ENCODE data around the gene ERI2.

Gene ERI2

DNA sequence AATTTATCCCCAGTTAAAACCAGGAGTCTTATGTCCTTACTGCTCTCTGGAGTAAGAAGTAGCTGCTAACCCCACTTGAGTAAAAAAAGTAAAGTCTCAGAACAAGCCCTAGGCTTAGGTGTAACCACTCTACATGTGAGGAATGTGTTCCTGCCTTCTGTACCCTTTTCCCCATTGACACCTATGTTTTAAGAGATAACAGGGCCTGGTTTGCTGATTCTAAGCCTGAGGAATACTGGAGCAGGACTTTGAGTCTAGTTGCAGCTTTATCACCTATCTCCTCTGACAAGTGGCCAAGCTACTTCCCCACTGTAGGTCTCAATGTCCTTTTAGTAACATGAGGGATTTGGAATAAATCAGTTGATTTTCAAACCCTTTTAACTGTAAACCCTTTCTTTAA is 40.3 kb upstream of the ERI2 start:
- peaks cover 9 to 25% (median 21%) of the 10 kb centered on the region in 5 donors for H3K4me1 ChIP-seq (ENCODE audit: control insufficient read depth in 5 of 5, insufficient read depth in 5 of 5, low read length in 5 of 5)
- no peak overlapping the region for H3K4me3 ChIP-seq (ENCODE audit: low read depth in 1 of 5, low read length in 5 of 5)
- no peaks in the 10 kb centered on the region for H3K27me3 ChIP-seq (ENCODE audit: control insufficient read depth in 5 of 5, insufficient read depth in 4 of 5, low read length in 5 of 5)
- H3K27ac ChIP-seq (ENCODE audit: low read depth, low read length), result no peak overlapping the region
- H3K36me3 ChIP-seq (ENCODE audit: control insufficient read depth in 5 of 5, insufficient read depth in 5 of 5, low read length in 5 of 5), result peaks cover 0 to 4% (median 0%) of the 10 kb centered on the region in 5 donors
- H3K9ac ChIP-seq (ENCODE audit: low read length in 5 of 5), result no peak overlapping the region
- no peaks in the 10 kb centered on the region for H3K9me3 ChIP-seq (ENCODE audit: control insufficient read depth in 5 of 5, low read length in 5 of 5)

DNA sequence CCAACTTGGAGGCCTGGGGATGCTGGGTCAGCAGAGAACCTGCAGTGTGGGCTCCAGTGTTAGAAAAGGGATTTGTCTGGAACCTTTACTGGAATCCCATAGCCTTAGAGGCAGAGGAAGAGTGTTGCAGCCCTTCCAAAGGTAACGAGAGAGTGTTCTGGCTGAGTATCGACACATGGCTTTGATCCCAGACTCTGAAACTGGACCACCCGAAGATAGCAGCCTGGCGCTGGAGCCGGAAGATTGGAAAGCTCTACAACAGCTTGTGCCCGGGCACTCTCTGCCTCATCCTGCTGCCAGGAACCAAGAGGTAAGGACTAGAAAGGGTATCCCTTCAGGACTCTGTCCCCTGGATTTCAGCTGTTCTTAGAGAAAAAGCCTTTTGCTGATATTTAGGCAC is 39.8 kb upstream of the ERI2 start:
- Histone ChIP-seq H3K9ac (ENCODE audit: low read length in 5 of 5) (no peak overlapping the region), H3K36me3 (ENCODE audit: control insufficient read depth in 5 of 5, insufficient read depth in 5 of 5, low read length in 5 of 5) (peaks cover 0 to 4% (median 0%) of the 10 kb centered on the region in 5 donors), H3K27me3 (ENCODE audit: control insufficient read depth in 5 of 5, insufficient read depth in 4 of 5, low read length in 5 of 5) (no peaks in the 10 kb centered on the region), H3K4me3 (ENCODE audit: low read depth in 1 of 5, low read length in 5 of 5) (no peak overlapping the region), H3K4me1 (ENCODE audit: control insufficient read depth in 5 of 5, insufficient read depth in 5 of 5, low read length in 5 of 5) (peaks cover 4 to 20% (median 16%) of the 10 kb centered on the region in 5 donors), H3K9me3 (ENCODE audit: control insufficient read depth in 5 of 5, low read length in 5 of 5) (no peaks in the 10 kb centered on the region), H3K27ac (ENCODE audit: low read depth, low read length) (no peak overlapping the region)

DNA sequence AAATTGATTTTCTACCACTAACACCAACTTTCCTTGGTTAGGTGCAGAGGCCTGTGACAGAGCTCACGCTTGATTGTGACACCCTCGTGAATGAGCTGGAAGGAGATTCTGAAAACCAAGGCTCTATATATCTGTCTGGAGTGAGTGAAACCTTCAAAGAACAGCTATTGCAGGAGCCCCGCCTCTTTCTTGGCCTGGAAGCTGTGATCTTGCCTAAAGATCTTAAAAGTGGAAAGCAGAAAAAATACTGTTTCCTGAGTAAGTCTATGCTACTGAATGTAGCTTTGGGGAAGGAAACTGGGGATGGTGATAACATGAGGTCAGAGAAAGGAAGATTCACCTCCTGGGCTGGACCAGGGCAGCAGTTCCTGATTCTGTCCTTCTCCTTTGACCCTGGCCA is 38.3 kb upstream of the ERI2 start:
- Histone ChIP-seq H3K4me1 (ENCODE audit: control insufficient read depth in 5 of 5, insufficient read depth in 5 of 5, low read length in 5 of 5) (peaks cover 0 to 5% (median 3%) of the 10 kb centered on the region in 5 donors), H3K9me3 (ENCODE audit: control insufficient read depth in 5 of 5, low read length in 5 of 5) (no peaks in the 10 kb centered on the region), H3K27me3 (ENCODE audit: control insufficient read depth in 5 of 5, insufficient read depth in 4 of 5, low read length in 5 of 5) (no peaks in the 10 kb centered on the region), H3K36me3 (ENCODE audit: control insufficient read depth in 5 of 5, insufficient read depth in 5 of 5, low read length in 5 of 5) (peaks cover 0 to 6% (median 2%) of the 10 kb centered on the region in 5 donors), H3K9ac (ENCODE audit: low read length in 5 of 5) (no peak overlapping the region), H3K27ac (ENCODE audit: low read depth, low read length) (no peak overlapping the region), H3K4me3 (ENCODE audit: low read depth in 1 of 5, low read length in 5 of 5) (no peak overlapping the region)

DNA sequence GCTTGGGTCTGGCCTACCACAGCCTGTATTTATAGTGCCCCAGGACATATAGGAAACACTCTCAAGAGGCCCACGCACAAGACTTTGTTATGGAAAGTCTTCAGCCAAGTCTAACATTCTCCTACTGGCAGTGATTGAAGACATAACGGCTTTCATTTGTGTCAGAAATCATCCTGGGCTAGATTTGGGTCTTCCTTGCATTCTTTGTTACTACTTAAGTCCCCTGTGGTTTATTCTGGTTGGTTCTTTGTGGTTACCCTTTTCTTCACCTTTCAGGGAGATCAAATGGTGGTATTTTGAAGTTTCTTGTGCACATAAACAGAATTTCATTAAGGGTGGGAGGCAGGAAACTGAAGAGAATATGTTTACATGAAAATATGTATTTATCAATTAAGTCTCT is 37.8 kb upstream of the ERI2 start:
- Histone ChIP-seq H3K9me3 (ENCODE audit: control insufficient read depth in 5 of 5, low read length in 5 of 5) (no peaks in the 10 kb centered on the region), H3K4me3 (ENCODE audit: low read depth in 1 of 5, low read length in 5 of 5) (no peak overlapping the region), H3K36me3 (ENCODE audit: control insufficient read depth in 5 of 5, insufficient read depth in 5 of 5, low read length in 5 of 5) (peaks cover 0 to 6% (median 2%) of the 10 kb centered on the region in 5 donors), H3K27me3 (ENCODE audit: control insufficient read depth in 5 of 5, insufficient read depth in 4 of 5, low read length in 5 of 5) (no peaks in the 10 kb centered on the region), H3K4me1 (ENCODE audit: control insufficient read depth in 5 of 5, insufficient read depth in 5 of 5, low read length in 5 of 5) (peaks cover 0 to 3% (median 0%) of the 10 kb centered on the region in 5 donors), H3K9ac (ENCODE audit: low read length in 5 of 5) (no peak overlapping the region), H3K27ac (ENCODE audit: low read depth, low read length) (no peak overlapping the region)

DNA sequence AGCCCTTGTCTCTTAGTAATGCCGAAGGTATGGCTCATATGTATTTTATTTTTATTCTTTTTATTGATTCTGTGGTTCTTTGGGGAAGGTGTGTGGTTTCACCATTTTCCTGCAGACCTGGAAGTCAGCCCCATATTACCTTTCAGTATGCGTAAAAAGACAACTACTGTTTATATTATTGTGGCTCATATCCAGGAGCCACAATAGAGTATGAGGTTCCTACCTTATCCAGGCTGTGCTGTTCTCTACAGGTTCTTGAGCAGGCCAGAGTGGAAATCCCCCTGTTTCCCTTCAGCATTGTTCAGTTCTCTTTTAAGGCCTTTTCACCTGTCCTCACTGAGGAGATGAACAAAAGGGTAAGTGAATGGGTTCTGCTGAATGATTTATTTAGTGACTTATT is 33.2 kb upstream of the ERI2 start:
- no peak overlapping the region for H3K9ac ChIP-seq (ENCODE audit: low read length in 5 of 5)
- peaks cover 0 to 7% (median 0%) of the 10 kb centered on the region in 5 donors for H3K9me3 ChIP-seq (ENCODE audit: control insufficient read depth in 5 of 5, low read length in 5 of 5)
- peaks cover 0 to 17% (median 2%) of the 10 kb centered on the region in 5 donors for H3K36me3 ChIP-seq (ENCODE audit: control insufficient read depth in 5 of 5, insufficient read depth in 5 of 5, low read length in 5 of 5)
- no peaks in the 10 kb centered on the region for H3K4me1 ChIP-seq (ENCODE audit: control insufficient read depth in 5 of 5, insufficient read depth in 5 of 5, low read length in 5 of 5)
- no peak overlapping the region for H3K27ac ChIP-seq (ENCODE audit: low read depth, low read length)
- no peaks in the 10 kb centered on the region for H3K27me3 ChIP-seq (ENCODE audit: control insufficient read depth in 5 of 5, insufficient read depth in 4 of 5, low read length in 5 of 5)
- no peak overlapping the region for H3K4me3 ChIP-seq (ENCODE audit: low read depth in 1 of 5, low read length in 5 of 5)

DNA sequence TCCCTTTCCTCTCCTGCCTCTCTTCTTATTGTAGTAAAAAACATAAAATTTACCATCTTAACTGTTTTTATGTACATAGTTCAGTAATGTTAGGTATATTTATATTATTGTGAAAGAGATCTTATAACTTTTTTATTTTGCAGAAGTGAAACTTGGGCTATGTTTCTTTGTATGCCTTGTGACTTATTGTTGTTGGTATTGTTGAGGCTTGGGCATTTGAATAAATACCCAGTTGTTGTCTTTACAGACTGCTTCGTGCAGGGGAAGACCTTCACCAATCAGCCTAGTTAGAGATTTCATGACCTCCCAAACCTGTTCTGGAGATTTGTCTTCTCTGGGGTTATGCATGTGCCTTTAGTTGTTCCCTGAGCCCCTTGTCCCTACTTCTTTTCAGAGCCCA is 32.0 kb upstream of the ERI2 start:
- Histone ChIP-seq H3K27ac (ENCODE audit: low read depth, low read length) (no peak overlapping the region), H3K36me3 (ENCODE audit: control insufficient read depth in 5 of 5, insufficient read depth in 5 of 5, low read length in 5 of 5) (peaks cover under 1 to 28% (median 3%) of the 10 kb centered on the region in 5 donors), H3K4me1 (ENCODE audit: control insufficient read depth in 5 of 5, insufficient read depth in 5 of 5, low read length in 5 of 5) (no peaks in the 10 kb centered on the region), H3K9ac (ENCODE audit: low read length in 5 of 5) (no peak overlapping the region), H3K27me3 (ENCODE audit: control insufficient read depth in 5 of 5, insufficient read depth in 4 of 5, low read length in 5 of 5) (no peaks in the 10 kb centered on the region), H3K4me3 (ENCODE audit: low read depth in 1 of 5, low read length in 5 of 5) (no peak overlapping the region), H3K9me3 (ENCODE audit: control insufficient read depth in 5 of 5, low read length in 5 of 5) (peaks cover 0 to 7% (median 0%) of the 10 kb centered on the region in 5 donors)

DNA sequence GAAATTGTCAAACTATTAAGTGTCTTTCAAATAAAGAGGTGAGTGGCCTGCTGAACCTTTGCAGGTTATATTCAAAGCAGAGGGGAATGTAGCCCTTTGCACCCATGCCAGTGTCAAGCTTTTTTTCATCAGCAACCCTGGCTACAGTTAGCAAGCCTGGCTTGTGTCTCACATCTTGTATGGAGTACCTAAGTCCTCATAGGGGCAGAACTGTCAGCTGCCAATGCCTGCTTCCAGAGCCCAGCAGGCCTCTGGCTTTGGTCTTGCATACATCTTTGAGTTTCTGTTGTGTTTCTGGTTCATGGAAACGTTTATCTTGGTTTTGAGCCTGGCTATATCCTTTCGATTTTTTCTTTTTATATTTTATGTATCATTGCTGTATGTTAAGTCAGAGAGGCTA is 26.8 kb upstream of the ERI2 start:
- Histone ChIP-seq H3K9ac (ENCODE audit: low read length in 5 of 5) (no peak overlapping the region), H3K4me1 (ENCODE audit: control insufficient read depth in 5 of 5, insufficient read depth in 5 of 5, low read length in 5 of 5) (no peaks in the 10 kb centered on the region), H3K4me3 (ENCODE audit: low read depth in 1 of 5, low read length in 5 of 5) (no peak overlapping the region), H3K36me3 (ENCODE audit: control insufficient read depth in 5 of 5, insufficient read depth in 5 of 5, low read length in 5 of 5) (peaks cover 4 to 28% (median 5%) of the 10 kb centered on the region in 5 donors), H3K9me3 (ENCODE audit: control insufficient read depth in 5 of 5, low read length in 5 of 5) (peaks cover 0 to 7% (median 0%) of the 10 kb centered on the region in 5 donors), H3K27me3 (ENCODE audit: control insufficient read depth in 5 of 5, insufficient read depth in 4 of 5, low read length in 5 of 5) (no peaks in the 10 kb centered on the region), H3K27ac (ENCODE audit: low read depth, low read length) (no peak overlapping the region)

DNA sequence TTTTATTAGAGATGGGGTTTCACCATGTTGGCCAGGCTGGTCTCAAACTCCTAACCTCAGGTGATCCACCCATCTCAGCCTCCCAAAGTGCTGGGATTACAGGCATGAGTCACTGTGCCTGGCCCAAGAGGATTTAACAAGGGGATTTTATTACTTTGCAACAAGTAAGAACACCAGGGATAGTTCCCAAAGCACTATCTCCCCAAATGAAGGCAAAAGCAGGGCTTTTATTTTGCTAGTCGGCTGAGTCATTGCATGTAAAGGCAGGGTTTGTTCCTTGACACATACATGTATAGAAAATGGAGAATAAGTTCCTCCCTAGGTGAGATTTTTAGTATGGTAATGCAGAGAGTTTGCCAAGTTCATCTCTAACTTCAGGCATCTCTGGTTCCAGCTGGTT is 24.1 kb upstream of the ERI2 start:
- no peaks in the 10 kb centered on the region for H3K9me3 ChIP-seq (ENCODE audit: control insufficient read depth in 5 of 5, low read length in 5 of 5)
- peaks cover 6 to 44% (median 18%) of the 10 kb centered on the region in 5 donors for H3K36me3 ChIP-seq (ENCODE audit: control insufficient read depth in 5 of 5, insufficient read depth in 5 of 5, low read length in 5 of 5)
- H3K4me1 ChIP-seq (ENCODE audit: control insufficient read depth in 5 of 5, insufficient read depth in 5 of 5, low read length in 5 of 5), result no peaks in the 10 kb centered on the region
- no peak overlapping the region for H3K9ac ChIP-seq (ENCODE audit: low read length in 5 of 5)
- no peaks in the 10 kb centered on the region for H3K27me3 ChIP-seq (ENCODE audit: control insufficient read depth in 5 of 5, insufficient read depth in 4 of 5, low read length in 5 of 5)
- H3K4me3 ChIP-seq (ENCODE audit: low read depth in 1 of 5, low read length in 5 of 5), result no peak overlapping the region
- H3K27ac ChIP-seq (ENCODE audit: low read depth, low read length), result no peak overlapping the region

DNA sequence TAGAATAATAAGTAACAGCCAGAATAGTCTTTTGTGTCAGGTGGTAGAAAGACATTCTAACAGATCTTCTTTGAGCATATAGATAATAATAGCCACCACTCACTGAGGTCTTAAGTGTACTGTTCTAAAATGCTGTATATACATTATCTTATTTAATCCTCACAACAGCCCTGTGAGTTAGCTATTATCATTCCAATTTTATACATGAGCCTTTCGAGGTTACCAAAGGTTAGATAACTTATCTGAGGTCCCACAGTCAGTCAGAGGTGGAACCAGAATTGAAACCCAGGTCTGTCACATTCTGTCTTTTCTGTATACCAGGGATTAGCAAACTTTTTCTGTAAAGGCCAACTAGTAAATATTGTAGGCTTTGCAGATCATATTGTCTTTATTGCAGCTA is 23.3 kb upstream of the ERI2 start:
- no peak overlapping the region for H3K9ac ChIP-seq (ENCODE audit: low read length in 5 of 5)
- H3K36me3 ChIP-seq (ENCODE audit: control insufficient read depth in 5 of 5, insufficient read depth in 5 of 5, low read length in 5 of 5), result peaks cover 6 to 39% (median 18%) of the 10 kb centered on the region in 5 donors
- H3K4me3 ChIP-seq (ENCODE audit: low read depth in 1 of 5, low read length in 5 of 5), result no peak overlapping the region

DNA sequence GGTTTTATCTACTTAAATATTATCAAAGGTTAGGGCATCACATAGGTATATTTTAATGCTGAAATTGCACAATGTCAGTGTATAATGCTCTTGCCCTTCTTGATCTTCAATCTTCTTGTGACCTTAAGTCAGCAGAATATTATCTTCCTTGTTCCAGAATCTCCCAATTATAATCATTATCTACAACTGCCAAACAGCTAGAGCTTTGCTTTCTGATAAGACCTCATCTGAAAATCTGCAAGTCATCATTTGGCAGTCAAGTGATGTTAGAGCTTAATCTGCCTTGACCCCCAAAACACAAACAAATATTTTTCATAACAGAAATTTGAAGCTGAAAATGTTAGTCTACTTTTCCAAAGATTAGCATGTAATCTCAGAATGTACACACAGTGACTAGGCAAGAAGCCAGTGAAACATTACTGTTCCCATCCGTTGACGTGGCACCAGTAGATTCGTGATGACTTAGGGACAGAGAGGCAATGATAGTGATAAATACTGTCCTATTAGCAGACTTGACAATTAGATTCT is 19.8 kb upstream of the ERI2 start:
- H3K4me1 ChIP-seq (ENCODE audit: control insufficient read depth in 5 of 5, insufficient read depth in 5 of 5, low read length in 5 of 5), result no peaks in the 10 kb centered on the region
- H3K9me3 ChIP-seq (ENCODE audit: control insufficient read depth in 5 of 5, low read length in 5 of 5), result no peaks in the 10 kb centered on the region
- no peak overlapping the region for H3K27ac ChIP-seq (ENCODE audit: low read depth, low read length)
- no peak overlapping the region for H3K9ac ChIP-seq (ENCODE audit: low read length in 5 of 5)
- H3K36me3 ChIP-seq (ENCODE audit: control insufficient read depth in 5 of 5, insufficient read depth in 5 of 5, low read length in 5 of 5), result peaks cover 6 to 43% (median 23%) of the 10 kb centered on the region in 5 donors
- H3K4me3 ChIP-seq (ENCODE audit: low read depth in 1 of 5, low read length in 5 of 5), result no peak overlapping the region
- no peaks in the 10 kb centered on the region for H3K27me3 ChIP-seq (ENCODE audit: control insufficient read depth in 5 of 5, insufficient read depth in 4 of 5, low read length in 5 of 5)

More for the DNA sequence above, 23.3 kb upstream of the ERI2 start:
- no peaks in the 10 kb centered on the region for H3K27me3 ChIP-seq (ENCODE audit: control insufficient read depth in 5 of 5, insufficient read depth in 4 of 5, low read length in 5 of 5)
- H3K9me3 ChIP-seq (ENCODE audit: control insufficient read depth in 5 of 5, low read length in 5 of 5), result no peaks in the 10 kb centered on the region
- H3K27ac ChIP-seq (ENCODE audit: low read depth, low read length), result no peak overlapping the region
- no peaks in the 10 kb centered on the region for H3K4me1 ChIP-seq (ENCODE audit: control insufficient read depth in 5 of 5, insufficient read depth in 5 of 5, low read length in 5 of 5)
